ENCODE measurements around the gene CNKSR3. TPM values are rescaled to one million over a fixed set of nuclear protein-coding genes. Genes with fewer than 3 reads are reported as not detected.

Gene CNKSR3
- total RNA-seq, 2 donors from 2014 or later = 5.9 to 8.0 TPM

- no peaks in the 10 kb centered on the region for H3K36me3 ChIP-seq (ENCODE audit: control insufficient read depth, insufficient read depth, low read length)
- WGBS, 2 experiments (ENCODE audit: insufficient coverage in 1 of 2, insufficient read length in 1 of 2) = 95% methylated on average over 2 of the region's 2 CpGs; no CpG with 5 or more reads in 1 of the 2 experiments
- TF ChIP-seq CTCF (conservative IDR thresholded peaks at IDR 0.05) = no peak
- Mint-ChIP-seq H3K27ac (no peak overlapping the region), H3K4me3 (no peak overlapping the region), H3K36me3 (ENCODE audit: low read depth) (no peaks in the 10 kb centered on the region), H3K27me3 (ENCODE audit: insufficient read depth) (no peaks in the 10 kb centered on the region), H3K4me1 (peaks cover 20% of the 10 kb centered on the region), H3K9me3 (no peaks in the 10 kb centered on the region)
- H3K9me3 ChIP-seq (ENCODE audit: control insufficient read depth, low read length) = no peaks in the 10 kb centered on the region
- H3K9ac ChIP-seq (ENCODE audit: extremely low read depth, low read length, poor library complexity, severe bottlenecking) = no peak overlapping the region
- H3K4me3 ChIP-seq (ENCODE audit: low read length) = no peak overlapping the region
- H3K27ac ChIP-seq (ENCODE audit: low read depth, low read length) = no peak overlapping the region
- H3K4me1 ChIP-seq (ENCODE audit: control insufficient read depth, insufficient read depth, low read length) = peaks cover 4% of the 10 kb centered on the region
- H3K27me3 ChIP-seq (ENCODE audit: control insufficient read depth, insufficient read depth, low read length, poor library complexity, severe bottlenecking) = no peaks in the 10 kb centered on the region
- no peak for DNase-seq
Measured at GRCh38 chr6:154534531-154534930, 24.0 kb upstream of the CNKSR3 start.

GRCh38 chr6:154532426-154532825, 21.9 kb upstream of the CNKSR3 start:
- no peak overlapping the region for H3K27ac Mint-ChIP-seq
- no peak overlapping the region for H3K27ac ChIP-seq (ENCODE audit: low read depth, low read length)
- no peaks in the 10 kb centered on the region for H3K27me3 Mint-ChIP-seq (ENCODE audit: insufficient read depth)
- H3K4me3 Mint-ChIP-seq = no peak overlapping the region
- H3K27me3 ChIP-seq (ENCODE audit: control insufficient read depth, insufficient read depth, low read length, poor library complexity, severe bottlenecking) = no peaks in the 10 kb centered on the region
- H3K4me3 ChIP-seq (ENCODE audit: low read length) = no peak overlapping the region
- H3K9me3 Mint-ChIP-seq = no peaks in the 10 kb centered on the region
- WGBS, 2 experiments (ENCODE audit: insufficient coverage in 1 of 2, insufficient read length in 1 of 2) = 89 to 100% methylated on average over 2 to 4 of the region's 4 CpGs
- no peak overlapping the region for H3K9ac ChIP-seq (ENCODE audit: extremely low read depth, low read length, poor library complexity, severe bottlenecking)
- DNase-seq = no peak
- H3K4me1 ChIP-seq (ENCODE audit: control insufficient read depth, insufficient read depth, low read length) = no peaks in the 10 kb centered on the region
- H3K4me1 Mint-ChIP-seq = peaks cover 14% of the 10 kb centered on the region
- no peaks in the 10 kb centered on the region for H3K36me3 ChIP-seq (ENCODE audit: control insufficient read depth, insufficient read depth, low read length)
- H3K9me3 ChIP-seq (ENCODE audit: control insufficient read depth, low read length) = no peaks in the 10 kb centered on the region
- no peaks in the 10 kb centered on the region for H3K36me3 Mint-ChIP-seq (ENCODE audit: low read depth)
- no peak for TF ChIP-seq CTCF (conservative IDR thresholded peaks at IDR 0.05)

- Mint-ChIP-seq H3K27ac (no peak overlapping the region), H3K4me1 (no peaks in the 10 kb centered on the region), H3K9me3 (no peaks in the 10 kb centered on the region), H3K4me3 (no peak overlapping the region), H3K36me3 (ENCODE audit: low read depth) (no peaks in the 10 kb centered on the region), H3K27me3 (ENCODE audit: insufficient read depth) (no peaks in the 10 kb centered on the region)
- Histone ChIP-seq H3K4me1 (ENCODE audit: control insufficient read depth, insufficient read depth, low read length) (no peaks in the 10 kb centered on the region), H3K36me3 (ENCODE audit: control insufficient read depth, insufficient read depth, low read length) (no peaks in the 10 kb centered on the region), H3K9me3 (ENCODE audit: control insufficient read depth, low read length) (no peaks in the 10 kb centered on the region), H3K4me3 (ENCODE audit: low read length) (no peak overlapping the region), H3K27me3 (ENCODE audit: control insufficient read depth, insufficient read depth, low read length, poor library complexity, severe bottlenecking) (no peaks in the 10 kb centered on the region), H3K9ac (ENCODE audit: extremely low read depth, low read length, poor library complexity, severe bottlenecking) (no peak overlapping the region), H3K27ac (ENCODE audit: low read depth, low read length) (no peak overlapping the region)
- TF ChIP-seq CTCF (conservative IDR thresholded peaks at IDR 0.05) = no peak
- DNase-seq = no peak
- 95 to 96% methylated on average over 6 of the region's 6 CpGs for WGBS, 2 experiments (ENCODE audit: insufficient coverage in 1 of 2, insufficient read length in 1 of 2)
Measured at GRCh38 chr6:154529957-154530356, 19.5 kb upstream of the CNKSR3 start.

Data from endodermal cell (in vitro differentiated cells).